GM19372 (cell line): ENCODE data around the gene CHST5.
"Not testable (repeated sequence)": the region's sequence is repeated elsewhere in the genome, so short reads cannot be mapped to it uniquely, and the experiment has no call there.

Experiments used
- ATAC-seq: cut with Tn5 transposase; IDR thresholded peaks from one replicate; pipeline ENCODE4 v1.9.1; 2021; ENCODE audit warnings: mild to moderate bottlenecking, low read depth, moderate library complexity; ENCODE audit not compliant: unreplicated experiment

The CHST5 gene

DNA sequence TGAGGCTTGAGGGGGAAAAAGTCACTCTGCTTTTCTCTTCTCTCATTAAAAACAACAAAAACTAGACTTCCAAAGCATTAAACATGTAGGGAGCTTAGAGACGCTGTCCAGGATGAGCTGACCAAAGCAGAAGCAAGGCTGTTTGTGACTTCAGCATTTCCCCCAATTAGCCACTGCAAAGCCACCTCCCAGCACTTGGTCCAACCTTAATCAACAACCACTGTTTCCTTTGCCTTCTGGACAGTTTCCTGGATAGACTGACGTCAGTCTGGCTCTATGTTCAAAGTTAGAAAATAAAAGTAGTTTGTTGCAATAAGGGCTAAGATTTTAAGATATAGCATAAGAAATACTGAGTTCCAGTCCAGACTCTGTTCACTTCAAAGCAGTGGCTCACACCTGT, 17.0 kb upstream of the CHST5 start:
- no peak for ATAC-seq

GRCh38 chr16:75550211-75550662, 14.3 kb upstream of the CHST5 start:
- ATAC-seq: peak; percentile 62

DNA sequence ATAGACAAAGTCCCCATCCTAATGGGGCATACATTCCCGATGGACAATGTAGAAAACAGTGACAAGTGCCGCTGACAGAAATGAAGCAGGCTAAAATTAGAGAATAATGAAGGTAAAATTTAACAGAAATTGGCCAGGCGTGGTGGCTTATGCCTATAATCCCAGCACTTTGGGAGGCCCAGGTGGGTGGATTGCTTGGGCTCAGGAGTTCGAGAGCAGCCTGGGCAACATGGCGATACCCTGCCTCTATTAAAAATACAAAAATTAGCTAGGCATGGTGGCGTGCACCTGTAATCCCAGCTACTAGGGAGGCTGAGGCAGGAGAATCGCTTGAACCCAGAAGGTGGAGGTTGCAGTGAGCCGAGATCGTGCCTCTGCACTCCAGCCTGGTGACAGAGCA, 12.5 kb upstream of the CHST5 start:
- not testable (repeated sequence) for ATAC-seq

GRCh38 chr16:75546293-75546692, 10.4 kb upstream of the CHST5 start:
- ATAC-seq: no peak

DNA sequence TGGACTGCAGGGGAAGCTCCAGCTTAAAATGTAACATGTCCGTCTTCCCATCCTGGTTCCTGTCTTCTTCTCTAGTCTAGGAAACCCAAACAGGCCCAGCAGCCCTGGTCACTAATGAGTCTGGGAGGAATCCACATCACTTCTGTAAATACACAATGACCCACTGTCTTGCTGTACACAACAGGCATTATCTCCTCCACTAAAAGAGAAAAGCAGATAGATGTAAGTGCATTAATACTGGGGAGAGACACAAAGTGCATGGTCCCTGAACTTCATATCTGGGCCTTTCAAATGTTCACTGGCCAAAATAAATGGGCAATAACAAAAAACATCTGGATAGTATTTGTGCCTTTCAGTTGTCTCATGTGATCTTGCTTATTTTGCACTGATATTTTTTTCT, 10.0 kb upstream of the CHST5 start:
- not testable (repeated sequence) for ATAC-seq

- ATAC-seq: not testable (repeated sequence)
Observed at GRCh38 chr16:75542462-75542861, 6.6 kb upstream of the CHST5 start.

DNA sequence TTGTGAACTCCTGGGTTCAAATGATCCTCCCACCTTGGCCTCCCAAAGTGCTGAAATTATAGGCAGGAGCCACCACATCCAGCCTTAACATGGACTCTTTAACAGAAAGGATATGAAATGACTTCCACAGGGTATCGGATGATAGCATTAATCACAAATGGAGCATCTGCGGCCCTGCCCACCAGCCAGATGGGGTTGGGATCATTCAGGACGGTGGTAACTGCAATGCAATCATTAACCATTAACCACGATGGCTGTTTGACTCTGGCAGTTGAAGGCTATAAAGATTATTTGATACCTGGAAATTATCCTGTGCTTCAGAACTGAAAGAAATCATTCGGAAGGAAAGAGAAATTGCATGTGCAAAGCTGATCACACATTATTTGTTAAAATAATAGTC, 5.3 kb upstream of the CHST5 start:
- no peak for ATAC-seq

DNA sequence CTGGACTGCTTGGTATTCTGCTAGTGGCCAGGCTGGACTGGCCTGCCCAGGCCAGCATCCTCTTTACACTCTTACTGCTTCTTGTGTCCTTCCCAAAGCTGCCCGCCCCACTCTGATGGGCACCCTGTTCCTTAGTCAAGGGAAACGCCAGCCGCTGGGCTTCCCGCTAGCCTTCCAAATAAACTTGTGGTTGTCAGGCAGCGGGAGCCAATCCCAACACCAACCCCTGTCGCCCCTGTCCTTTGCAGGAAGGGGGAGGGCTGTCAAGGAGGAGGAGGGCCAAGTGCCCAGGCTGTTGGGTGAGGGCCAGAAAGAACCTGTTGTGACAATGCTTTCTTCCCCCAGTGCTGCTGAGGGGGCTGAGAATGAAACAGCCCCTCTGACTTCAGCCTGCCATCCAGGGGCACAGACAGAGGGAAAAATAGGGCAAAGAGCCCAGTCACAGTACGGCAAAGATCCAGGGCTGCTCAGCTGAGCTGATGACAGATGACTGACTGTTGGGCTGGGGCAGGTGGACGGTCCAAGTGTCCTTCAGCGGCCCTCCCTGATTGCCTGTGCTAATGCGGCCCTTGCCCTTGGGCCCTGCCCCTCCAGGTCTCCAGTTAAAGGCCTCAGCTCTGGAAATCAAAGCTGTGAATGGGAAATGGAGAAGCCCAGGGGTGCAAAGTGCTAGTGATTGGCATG, 3.1 kb upstream of the CHST5 start:
- not testable (repeated sequence) for ATAC-seq

DNA sequence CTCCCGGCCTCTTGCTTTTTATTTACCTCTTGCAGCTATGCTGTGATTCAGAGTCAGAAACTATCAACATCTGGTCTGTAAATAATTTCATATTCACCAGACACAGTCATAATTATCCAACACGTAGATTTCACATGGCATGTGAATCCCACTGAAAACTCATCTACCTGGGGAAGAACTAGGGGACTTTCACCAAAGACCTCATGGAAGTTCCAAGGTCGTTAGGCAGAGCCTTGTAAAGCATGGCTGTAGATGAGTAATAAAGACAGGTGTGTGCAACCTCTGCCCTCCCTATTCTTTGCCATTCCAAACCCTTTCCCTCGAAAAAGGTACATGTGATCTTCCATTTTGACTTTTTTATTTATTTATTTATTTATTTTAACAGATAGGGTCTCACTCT, 1.9 kb upstream of the CHST5 start:
- no peak for ATAC-seq

- ATAC-seq: no peak
Observed at GRCh38 chr16:75535211-75535843, 581 bp downstream of the CHST5 start.

DNA sequence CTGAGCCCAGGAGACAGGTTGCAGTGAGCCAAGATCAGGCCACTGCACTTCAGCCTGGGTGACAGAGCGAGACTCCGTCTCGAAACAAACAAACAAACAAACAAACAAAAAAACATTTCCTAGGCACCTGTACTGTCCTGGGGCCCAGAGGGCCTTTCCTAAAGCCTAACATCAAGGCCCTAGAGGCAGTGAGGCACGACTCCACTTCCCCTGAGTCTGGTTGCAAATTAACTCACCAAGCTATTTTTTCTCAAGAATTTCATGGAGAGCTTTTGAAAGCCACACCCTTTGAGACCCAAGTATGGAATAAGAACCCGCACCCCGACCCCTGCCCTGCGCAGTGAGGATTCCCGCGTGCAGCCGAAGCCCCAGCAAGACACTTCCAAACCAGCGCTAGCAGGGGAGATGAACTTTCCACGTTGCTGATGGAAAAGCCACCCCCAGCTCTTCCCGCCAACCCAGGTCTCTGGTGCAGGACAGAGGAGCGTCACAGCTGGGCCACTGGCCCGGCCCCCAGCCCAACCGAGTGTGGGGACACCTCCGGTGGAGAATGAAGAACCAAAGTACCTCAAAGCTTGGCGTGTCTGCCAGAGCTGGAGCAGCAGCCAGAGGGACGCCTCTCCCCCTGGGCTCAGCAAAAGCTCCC, 1.2 kb downstream of the CHST5 start:
- ATAC-seq: no peak

DNA sequence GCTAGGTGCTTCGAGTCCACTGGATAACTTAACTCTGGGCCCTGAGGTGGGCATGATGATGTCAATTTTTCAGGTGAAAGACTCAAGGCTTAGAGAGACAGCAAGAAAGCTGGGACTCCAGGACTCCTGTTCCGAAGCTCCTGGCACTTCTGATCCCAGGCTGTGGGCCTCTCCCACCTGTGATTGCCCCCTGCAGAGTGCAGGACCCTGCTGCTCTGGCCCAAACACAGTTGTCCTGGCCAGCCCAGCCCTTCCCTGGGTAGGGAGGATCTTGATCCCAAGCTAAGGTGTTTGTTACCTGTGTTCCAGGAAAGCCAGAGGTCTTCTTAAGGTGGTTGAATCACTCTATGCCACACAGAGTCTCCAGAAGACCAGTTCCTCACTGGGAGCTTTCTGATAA, 3.1 kb downstream of the CHST5 start:
- no peak for ATAC-seq

DNA sequence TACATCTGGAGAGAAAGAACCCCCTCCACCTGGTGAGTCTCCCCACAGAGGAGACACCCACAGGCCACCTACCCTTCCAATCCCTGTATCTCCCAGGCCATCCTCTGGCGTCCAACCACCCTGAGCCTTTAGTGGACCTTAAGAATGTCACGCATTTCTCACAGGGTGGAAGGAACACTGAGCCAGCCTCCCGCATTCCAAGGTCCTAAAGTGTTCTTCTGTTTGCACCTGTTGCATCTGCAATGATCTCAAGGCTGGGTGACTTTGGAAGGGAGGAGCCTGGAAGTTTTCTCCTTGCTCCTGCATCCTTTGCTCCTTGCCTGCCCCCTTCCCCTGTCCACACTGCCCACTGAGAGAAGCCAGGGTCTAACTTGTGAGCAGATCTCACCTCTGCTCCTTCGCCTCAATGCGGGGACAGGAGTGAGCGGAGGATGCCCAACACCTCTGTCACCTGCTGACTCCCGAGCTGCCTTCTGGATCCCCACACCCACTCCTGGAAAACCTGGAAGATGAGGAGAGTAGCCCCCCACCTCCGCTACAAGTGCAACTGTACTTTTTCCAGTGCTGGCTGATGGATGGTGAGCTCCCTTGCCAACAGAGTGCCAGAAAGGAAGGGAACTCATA, 3.7 kb downstream of the CHST5 start:
- no peak for ATAC-seq

- ATAC-seq: no peak
Observed at GRCh38 chr16:75529959-75530358, 5.9 kb downstream of the CHST5 start.

DNA sequence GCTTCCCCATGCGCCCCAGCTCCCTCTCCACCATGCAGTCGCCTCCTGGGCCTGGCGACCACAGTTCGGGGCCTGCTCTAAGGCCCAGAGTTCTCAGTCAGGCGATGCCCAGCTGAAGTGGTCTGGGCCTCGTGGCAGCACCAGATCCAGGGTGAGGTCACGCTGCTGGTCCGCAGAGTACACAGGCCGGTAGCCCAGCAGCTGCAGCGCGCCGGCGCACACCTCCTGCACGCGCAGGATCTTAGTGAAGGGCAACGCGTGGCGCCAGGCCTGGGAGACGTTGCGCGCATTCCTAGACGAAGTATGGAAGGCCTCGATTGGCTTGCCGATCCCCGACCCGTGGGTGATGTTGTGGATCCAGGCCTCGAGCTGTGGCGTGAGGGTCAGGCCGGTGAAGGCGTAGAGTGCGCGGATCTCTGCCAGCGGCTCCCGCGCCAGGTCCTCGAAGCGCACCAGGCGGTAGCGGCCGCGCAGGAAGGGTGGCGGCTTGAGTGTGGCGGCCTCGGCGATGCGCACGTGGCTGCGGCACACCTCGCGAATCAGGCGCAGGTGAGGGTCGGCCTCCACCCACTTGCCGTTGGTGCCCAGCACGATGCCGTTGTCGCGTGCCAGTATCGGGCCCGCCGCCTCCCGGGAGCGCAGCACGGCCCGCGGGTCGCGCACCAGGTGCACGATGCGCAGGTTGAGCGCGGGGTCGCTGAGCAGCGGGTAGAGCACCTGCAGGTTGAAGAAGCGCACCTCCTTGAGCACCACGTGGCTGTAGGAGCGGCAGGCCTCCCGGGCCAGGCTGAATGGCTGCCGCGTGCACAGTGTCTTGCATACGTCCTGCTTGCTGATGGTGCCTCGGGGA, 6.6 kb downstream of the CHST5 start:
- ATAC-seq: no peak

DNA sequence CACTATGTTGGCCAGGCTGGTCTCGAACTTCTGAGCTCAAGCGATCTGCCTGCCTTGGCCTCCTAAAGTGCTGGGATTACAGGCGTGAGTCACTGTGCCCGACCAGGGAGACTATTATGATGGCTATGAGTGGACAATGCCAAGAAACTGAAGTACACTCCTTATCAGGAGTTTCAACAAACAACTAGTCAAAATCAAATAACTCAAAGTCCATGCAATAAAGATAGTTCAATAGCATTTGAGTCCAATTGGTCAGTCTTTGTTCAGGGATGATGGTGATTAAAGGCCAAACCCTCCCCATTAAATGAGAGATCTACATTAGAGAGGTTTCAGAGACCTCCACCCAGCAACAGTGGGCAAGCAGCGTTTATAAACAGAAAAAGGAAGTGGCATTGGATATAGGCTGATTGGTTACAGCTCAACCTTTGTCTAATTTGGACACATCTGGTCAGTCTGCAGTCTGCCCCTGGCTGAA, 8.0 kb downstream of the CHST5 start:
- no peak for ATAC-seq

DNA sequence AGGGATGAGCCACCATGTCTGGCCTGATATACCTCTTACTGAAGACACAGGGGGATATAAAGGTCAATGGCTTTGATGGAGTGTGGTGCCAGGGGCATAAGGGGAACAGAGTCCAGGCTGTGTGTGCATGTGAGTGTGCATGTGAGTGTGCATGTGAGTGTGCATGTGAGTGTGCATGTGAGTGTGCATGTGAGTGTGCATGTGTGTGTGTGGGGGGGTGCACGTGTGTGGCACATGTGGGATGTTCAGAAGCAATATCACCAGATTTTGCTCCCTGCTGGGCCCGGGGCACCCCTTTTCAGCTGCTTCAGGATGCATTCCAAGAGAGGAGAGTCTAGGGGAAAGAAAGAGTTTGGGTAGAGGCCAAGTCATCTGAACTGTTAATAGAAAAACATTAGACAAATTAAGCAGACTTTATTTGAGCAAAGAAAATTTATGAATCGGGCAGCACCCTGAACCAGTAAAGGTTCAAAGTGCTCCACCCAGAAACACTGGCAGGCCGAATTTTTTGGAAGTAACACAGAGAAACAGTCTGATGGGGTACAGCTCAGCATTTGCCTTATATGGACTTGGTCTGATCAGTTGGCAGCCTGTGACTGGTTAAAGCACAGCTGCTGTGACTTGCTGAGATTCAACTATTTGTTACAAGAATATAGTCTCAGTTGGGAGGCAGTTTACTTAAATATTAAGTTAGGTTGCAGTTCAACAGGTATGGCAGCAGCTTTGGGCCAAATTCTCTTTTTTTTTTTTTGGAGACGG, 9.7 kb downstream of the CHST5 start:
- ATAC-seq: no peak

GRCh38 chr16:75519175-75519574, 16.7 kb downstream of the CHST5 start:
- no peak for ATAC-seq

DNA sequence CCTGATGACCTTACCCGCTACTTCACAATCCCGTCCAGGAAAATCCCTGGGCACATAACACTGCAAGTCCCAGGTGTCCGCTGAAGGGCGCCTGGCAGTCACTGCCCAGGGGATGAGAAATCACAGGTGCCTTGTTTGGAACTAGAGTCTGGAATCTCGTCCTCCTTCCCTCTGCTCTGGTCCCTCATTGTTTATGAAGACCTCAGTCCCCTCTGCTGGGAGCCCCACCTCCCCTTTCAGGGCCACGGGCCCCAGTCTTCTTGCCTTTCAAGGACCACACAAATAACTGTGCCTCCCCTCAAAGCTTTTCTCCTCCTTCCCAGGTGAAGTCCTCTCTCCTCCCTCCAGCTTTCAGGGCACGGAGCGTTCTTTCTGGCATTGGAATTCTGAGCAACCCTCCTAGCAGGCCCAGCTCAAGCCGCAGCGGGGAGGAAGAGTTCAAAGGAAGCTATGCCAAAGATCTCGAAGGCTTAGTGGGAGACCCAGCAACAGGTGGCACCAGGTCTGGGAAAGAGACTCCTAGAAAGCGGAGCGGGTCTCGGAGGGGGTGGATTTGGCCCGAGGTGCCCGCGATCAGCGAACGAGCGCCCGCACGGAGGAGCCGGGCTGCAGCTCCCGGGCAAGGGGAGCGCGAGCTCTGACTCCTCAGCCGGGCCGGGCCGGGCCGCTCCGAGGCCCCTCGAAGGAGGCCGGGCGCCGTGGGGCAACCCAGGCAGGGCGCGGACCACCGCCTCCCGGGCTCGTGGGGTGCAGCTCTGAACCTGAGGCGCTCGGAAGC, 19.5 kb downstream of the CHST5 start:
- peak; percentile 19 for ATAC-seq
